Activated B cell treated with CpG ODN at 0.5 μM for 24 hours (primary cell): ENCODE measurements around the gene GUK1. TPM values are rescaled to one million over a fixed set of nuclear protein-coding genes. Genes with fewer than 3 reads are reported as not detected.

Experiments used
- ATAC-seq: fragments of 200-7000 bp; cut with Tn5 transposase; one replicate; pipeline ENCODE4 v1.10.0; 2021; ENCODE audit warnings: low read depth, mild to moderate bottlenecking, moderate library complexity
- CTCF ChIA-PET: fragments of 350-600 bp; sonication (Branson Sonifier 250); formaldehyde crosslinking; loops from one replicate; lab custom pipeline; 2021; ENCODE audit warnings: antibody characterized with exemption; lab: Charles Lee
- POLR2A ChIA-PET: fragments of 350-600 bp; sonication (Branson Sonifier 250); formaldehyde crosslinking; loops from one replicate; lab custom pipeline; 2021; ENCODE audit warnings: antibody characterized with exemption; lab: Charles Lee
- DNase-seq: peaks from one replicate; pipeline ENCODE4 v3.0.0; 2022
- H3K27ac Mint-ChIP-seq: one replicate; pipeline ENCODE4 v1.8.0; 2020; ENCODE audit warnings: mixed read lengths
- H3K27me3 Mint-ChIP-seq: one replicate; pipeline ENCODE4 v1.8.0; 2021; ENCODE audit warnings: mixed read lengths
- H3K36me3 Mint-ChIP-seq: one replicate; pipeline ENCODE4 v1.8.0; 2021; ENCODE audit warnings: low read depth, mixed read lengths
- H3K4me1 Mint-ChIP-seq: one replicate; pipeline ENCODE4 v1.8.0; 2021; ENCODE audit warnings: mixed read lengths
- H3K4me3 Mint-ChIP-seq: one replicate; pipeline ENCODE4 v1.8.0; 2020; ENCODE audit warnings: mild to moderate bottlenecking, mixed read lengths
- H3K9me3 Mint-ChIP-seq: one replicate; pipeline ENCODE4 v1.8.0; 2020; ENCODE audit warnings: mixed read lengths
- CTCF ChIP-seq: fragments of 200-600 bp; IDR thresholded peaks from one replicate; pipeline ENCODE4 v1.8.0; 2022; ENCODE audit warnings: antibody characterized with exemption, mild to moderate bottlenecking
- intact Hi-C: fragments of 100-400 bp; cut with micrococcal nuclease; formaldehyde crosslinking; loops from one replicate; pipeline ENCODE4 v1.15.1; 2024
- total RNA-seq: library from RNA; stranded (reverse); gene quantifications from 2 replicates; pipeline ENCODE4 v1.2.3, GENCODE V29; 2022

GUK1 gene
- total RNA-seq, 1 donor from 2014 or later: 104 TPM

GRCh38 chr1:228156941-228157728 is 17.1 kb downstream of the GUK1 start:
- no peaks in the 10 kb centered on the region for H3K36me3 Mint-ChIP-seq
- no peak overlapping the region for H3K4me3 Mint-ChIP-seq
- H3K27ac Mint-ChIP-seq: no peak overlapping the region
- no peaks in the 10 kb centered on the region for H3K9me3 Mint-ChIP-seq
- DNase-seq (no peak), ATAC-seq (no peak)
- ChIA-PET CTCF (no interaction called here), POLR2A (interaction anchor here (1.0 kb wide), 1 partner anchor 17 kb away, joined by 3 read pairs; the partner anchor contains the start of gene GUK1)
- intact Hi-C loops: no loop called here
- TF ChIP-seq CTCF: no peak
- no peaks in the 10 kb centered on the region for H3K27me3 Mint-ChIP-seq
- H3K4me1 Mint-ChIP-seq: peaks cover 2% of the 10 kb centered on the region

GRCh38 chr1:228157729-228158126 is 17.6 kb downstream of the GUK1 start:
- intact Hi-C loops: no loop called here
- ChIA-PET POLR2A (interaction anchor here (1.0 kb wide), 1 partner anchor 17 kb away, joined by 3 read pairs; the partner anchor contains the start of gene GUK1), CTCF (no interaction called here)
- no peak for ATAC-seq
- no peak for TF ChIP-seq CTCF
- H3K36me3 Mint-ChIP-seq: no peaks in the 10 kb centered on the region
- peaks cover 2% of the 10 kb centered on the region for H3K4me1 Mint-ChIP-seq
- no peak for DNase-seq
- no peak overlapping the region for H3K4me3 Mint-ChIP-seq
- no peak overlapping the region for H3K27ac Mint-ChIP-seq
- H3K9me3 Mint-ChIP-seq: no peaks in the 10 kb centered on the region
- H3K27me3 Mint-ChIP-seq: no peaks in the 10 kb centered on the region

- intact Hi-C loops: no loop called here
- Mint-ChIP-seq H3K9me3 (no peaks in the 10 kb centered on the region), H3K36me3 (no peaks in the 10 kb centered on the region), H3K4me3 (no peak overlapping the region), H3K27me3 (no peaks in the 10 kb centered on the region), H3K4me1 (peaks cover 2% of the 10 kb centered on the region), H3K27ac (no peak overlapping the region)
- no peak for TF ChIP-seq CTCF
- CTCF ChIA-PET: no interaction called here
- DNase-seq (no peak), ATAC-seq (no peak)
- POLR2A ChIA-PET: interaction anchor here (0.6 to 1.1 kb wide), 2 partner anchors 18 to 21 kb away, joined by 4 to 8 read pairs; partner anchors contain the start of gene GUK1
Measured at GRCh38 chr1:228158151-228159007, 18.3 kb downstream of the GUK1 start.

- Mint-ChIP-seq H3K27ac (no peak overlapping the region), H3K9me3 (no peaks in the 10 kb centered on the region), H3K4me3 (no peak overlapping the region), H3K27me3 (no peaks in the 10 kb centered on the region), H3K36me3 (no peaks in the 10 kb centered on the region), H3K4me1 (peaks cover 2% of the 10 kb centered on the region)
- POLR2A ChIA-PET: interaction anchor here (0.6 to 1.1 kb wide), 2 partner anchors 19 to 21 kb away, joined by 4 to 8 read pairs; partner anchors contain the start of gene GUK1
- TF ChIP-seq CTCF: no peak
- CTCF ChIA-PET: no interaction called here
- intact Hi-C loops: no loop called here
- no peak for ATAC-seq
- DNase-seq: no peak
Measured at GRCh38 chr1:228159008-228159665, 19.1 kb downstream of the GUK1 start.
